HTERT RPE-1 (cell line): ENCODE results near the gene AKAP5.

Source experiments
- in situ Hi-C: fragments of 300-500 bp; cut with MboI; formaldehyde crosslinking; loops from 4 replicates; pipeline ENCODE4 v1.14.3; 2020; ENCODE audit warnings: low sequenced_read_pairs

The AKAP5 gene, protein sequence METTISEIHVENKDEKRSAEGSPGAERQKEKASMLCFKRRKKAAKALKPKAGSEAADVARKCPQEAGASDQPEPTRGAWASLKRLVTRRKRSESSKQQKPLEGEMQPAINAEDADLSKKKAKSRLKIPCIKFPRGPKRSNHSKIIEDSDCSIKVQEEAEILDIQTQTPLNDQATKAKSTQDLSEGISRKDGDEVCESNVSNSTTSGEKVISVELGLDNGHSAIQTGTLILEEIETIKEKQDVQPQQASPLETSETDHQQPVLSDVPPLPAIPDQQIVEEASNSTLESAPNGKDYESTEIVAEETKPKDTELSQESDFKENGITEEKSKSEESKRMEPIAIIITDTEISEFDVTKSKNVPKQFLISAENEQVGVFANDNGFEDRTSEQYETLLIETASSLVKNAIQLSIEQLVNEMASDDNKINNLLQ

DNA sequence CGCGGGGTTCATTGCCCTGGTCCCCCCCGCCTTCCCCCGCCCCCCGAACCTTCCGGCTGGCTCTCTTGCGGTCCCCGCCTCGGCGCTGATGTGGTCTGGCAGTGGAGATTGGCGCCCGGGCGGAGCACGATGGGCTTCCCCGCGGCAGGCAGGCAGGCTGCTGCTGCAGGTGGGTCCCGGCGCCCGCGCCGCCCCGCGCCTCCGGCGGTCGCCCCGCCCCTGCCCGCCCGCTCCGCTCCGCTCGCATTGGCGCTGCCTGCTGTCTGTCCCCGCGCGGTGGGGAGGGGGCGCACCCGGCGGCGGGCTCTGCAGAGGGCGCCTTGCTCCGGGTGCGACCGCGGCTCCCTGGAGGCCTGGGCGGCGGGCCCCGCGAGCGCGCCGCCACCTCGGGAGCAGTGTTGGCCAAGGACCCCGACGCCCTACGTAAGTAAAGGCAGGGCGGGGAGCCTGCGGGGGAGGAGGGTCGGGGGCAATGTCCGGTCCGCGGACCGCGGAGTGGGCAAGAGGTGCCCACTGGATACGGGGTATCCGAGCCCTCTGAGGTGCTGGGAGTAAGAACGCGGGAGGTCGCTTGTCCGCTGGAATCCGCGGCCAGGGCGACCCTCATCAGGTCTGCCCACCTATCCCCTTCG is at the start of gene AKAP5:
AKAP5 (plus strand) TSS at position 309 of the 632 bp plus-strand sequence. CDS start 2,896 bp downstream, outside the sequence.
- in situ Hi-C loops: no loop called here

DNA sequence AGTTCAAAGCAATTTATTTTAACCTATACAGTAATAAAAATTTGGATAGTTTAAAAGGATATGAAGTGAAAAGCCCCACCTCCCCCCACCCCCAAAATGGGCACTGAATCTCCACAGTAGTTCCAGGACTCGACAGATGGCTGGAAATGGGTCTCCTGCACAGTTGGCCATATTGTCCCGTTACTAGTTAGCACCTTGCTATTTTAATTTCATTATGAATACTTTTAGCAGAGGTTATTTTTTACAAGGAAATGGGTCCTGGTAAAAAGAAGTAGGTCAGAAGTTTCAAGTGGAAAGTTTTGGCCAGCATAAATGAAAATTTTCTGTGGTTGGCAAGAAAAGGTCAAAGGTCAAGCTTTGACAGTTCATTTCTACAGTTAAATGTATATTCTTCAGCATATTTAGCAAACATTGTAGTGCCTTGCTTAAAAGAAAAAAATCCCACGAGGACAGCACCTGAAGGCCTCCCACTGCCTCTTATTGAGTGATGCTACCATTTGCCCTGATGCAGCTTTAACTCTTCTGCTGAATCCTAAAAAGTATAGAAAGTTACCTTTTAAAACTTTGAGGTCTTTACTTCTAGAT is 48.9 kb upstream of the AKAP5 start:
- in situ Hi-C loops: no loop called here

DNA sequence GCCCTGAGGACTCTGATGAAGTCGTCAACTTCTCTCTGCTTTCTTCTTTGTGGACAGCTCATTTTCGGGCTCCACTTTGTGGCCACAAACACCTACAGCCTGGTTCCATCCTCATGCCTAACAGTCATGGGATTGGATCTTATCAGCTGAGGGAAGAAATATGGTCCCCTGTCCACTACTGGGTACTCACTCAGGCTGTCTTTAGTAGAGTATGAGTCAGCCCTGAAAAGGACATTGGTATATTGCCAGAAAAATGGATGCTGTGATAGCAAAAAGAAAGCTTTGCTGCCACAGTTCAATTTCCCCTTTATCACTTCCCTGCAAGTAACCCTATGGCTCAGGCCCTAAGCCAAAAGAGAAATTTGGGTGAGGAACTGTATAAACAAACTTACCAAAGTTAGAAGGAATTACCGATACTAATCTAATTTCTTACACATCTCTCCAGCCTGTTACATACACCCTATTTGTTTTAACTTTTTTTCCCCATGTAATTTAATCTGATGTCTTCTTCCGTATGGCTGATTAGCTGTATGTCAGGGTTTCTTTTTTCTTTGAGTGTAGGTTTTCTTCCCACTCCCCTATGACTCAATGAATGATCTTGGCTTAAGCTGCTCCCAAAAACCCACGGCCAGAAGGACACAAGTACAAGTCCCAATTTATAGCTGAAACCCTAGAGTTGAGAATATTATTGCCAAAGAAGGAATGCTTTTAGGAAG is 48.1 kb upstream of the AKAP5 start:
- in situ Hi-C loops: no loop called here

DNA sequence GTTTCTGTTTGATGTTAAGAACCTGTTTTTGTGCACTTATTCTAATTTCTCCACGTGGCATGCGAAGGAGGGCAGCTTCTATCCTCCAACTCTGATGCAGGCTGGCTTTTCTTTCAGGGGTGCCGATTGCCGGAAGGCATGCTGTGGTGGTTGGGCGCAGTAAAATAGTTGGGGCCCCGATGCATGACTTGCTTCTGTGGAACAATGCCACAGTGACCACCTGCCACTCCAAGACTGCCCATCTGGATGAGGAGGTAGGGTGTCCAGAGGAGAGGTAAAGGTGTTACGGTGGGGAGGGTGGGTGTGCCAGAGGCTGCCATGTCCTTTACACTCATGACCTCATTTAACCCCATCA is 47.6 kb upstream of the AKAP5 start:
- in situ Hi-C loops: no loop called here

DNA sequence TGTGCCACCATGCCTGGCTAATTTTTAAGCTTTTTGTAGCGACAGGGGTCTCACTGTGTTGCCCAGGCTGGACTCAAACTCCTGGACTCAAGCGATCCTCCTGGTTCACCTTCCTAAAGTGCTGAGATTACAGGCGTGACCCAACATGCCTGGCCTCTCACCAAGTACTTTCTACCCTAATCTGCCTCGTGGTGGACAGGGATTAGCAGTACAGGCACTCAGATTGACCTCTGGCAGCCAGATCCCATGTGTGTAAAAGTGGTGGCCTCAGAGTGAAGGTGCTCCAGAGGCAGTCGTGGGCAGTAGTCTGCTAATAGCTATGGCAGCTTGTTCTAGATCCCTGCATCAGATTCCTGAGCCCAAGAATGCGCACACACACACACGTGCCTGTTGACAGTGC is 46.3 kb upstream of the AKAP5 start:
- in situ Hi-C loops: no loop called here

DNA sequence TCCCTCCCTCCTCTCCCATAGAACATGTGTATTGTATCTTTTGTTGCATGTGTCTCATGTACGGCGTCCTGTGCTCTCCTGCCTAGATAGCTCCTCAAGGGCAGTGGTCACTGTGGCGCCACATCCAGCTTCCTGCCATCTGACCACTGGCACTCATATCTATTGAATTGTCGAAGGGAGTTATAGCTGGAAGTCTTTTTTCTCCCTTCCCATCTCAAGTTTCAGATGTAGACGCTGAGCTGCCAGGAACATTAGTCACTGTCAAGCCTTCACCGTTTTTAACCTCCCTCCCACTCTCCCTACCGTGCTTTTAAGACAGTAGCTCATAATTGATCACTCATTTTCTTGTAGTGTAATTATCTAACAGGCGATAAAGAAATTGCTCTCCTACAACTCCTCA is 44.1 kb upstream of the AKAP5 start:
- in situ Hi-C loops: no loop called here

DNA sequence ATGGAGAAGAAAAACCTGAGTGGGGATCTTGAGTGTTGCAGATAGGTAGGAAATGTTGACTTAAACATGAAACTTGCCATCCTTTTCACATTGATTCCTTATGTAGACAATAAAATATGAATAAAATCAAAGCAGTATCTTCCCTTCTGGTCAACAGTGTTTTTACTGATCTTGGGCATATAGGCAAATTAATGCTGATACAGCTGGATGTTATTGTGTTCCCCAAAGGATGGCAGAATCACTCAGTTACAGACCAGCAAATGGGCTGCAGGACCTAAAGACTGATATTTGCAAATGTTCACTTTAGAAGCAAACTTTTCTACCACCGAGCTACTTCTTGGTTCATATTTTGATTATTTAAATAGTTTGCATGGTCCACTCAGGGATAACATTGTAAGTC is 43.3 kb upstream of the AKAP5 start:
- in situ Hi-C loops: no loop called here

DNA sequence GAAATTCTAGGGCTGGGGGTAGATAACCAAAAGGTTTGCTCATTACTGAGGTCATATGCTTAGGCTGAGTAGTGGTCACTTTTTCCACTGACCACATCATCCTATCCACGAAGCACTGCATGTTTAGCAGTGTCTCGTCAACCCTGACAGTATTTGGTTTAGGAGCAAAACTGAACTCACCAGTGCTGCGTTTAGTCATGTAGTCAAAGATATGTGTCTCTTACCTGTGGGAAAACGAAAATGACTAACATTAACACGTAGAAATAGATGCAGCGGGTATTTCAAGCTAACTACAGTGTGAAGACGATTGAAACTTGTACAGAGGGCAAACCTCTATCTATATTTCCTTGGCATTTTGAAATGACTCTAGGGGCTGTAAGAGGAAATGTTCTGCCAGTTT is 42.5 kb upstream of the AKAP5 start:
- in situ Hi-C loops: no loop called here

DNA sequence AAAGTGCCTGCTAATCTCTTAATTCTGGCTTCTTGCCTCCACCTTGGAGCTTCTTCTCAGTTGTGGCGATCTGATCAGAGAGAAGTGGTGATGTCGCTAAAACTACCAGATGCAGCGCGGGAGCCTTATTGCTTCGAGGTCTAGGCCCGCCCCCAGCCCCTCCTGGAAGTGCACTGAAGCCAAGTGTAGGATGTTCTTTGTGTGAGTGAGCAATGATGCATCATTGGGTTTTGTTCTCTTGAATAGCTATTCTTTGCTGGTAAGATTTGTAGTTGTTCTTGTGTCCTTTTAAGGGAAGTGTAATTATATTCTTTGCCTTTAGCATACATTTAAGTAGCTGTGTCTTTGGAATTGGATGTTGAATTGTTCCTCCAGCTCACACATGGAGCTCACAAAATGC is 41.3 kb upstream of the AKAP5 start:
- in situ Hi-C loops: no loop called here

DNA sequence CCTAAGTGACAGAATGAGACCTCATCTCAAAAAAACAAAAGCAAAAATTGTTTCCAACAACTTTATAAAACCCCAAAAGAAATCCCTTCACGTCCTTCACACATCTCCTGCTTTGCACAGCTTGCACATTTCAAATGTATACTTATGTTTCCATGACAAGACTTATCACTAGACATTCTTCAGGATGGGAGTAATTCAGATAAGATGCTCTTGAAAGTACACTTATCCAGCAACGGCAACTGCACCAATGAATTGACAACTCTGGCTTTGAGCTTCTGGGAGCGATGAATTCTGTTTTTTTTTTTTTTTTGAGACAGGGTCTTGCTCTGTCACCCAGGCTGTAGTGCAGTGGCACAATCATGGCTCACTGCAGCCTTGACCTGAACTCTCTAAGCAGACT is 30.8 kb upstream of the AKAP5 start:
- in situ Hi-C loops: no loop called here

DNA sequence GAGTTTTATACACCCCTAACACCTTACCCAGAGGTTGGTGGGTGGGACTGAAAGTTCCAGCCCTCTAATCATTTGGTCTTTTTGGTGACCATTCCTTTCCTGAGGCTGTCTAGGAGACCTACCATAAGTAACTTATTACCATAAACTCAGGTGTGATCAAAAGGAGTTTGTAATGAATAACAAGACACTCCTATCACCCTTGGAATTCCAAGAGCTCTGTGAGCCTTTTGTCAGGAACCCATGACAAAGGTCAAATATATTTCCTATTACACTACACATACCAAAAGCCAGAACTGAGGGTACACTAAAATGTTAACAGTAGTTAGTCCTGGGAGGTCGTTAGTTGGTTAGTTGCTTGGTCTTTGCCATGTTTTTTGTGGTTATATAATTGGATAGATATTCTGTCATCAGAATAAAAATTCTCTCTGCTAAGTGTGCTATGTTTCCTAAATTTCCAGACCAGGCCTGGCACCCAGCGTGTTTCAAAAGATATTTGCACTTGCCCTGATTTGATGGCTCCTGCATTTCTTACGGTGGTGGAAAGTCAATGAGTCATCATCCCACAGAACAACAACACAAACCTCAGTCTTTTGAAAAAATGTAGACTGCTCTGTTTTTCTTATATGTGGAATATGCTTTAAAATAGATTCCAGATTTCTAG is 27.0 kb upstream of the AKAP5 start:
- in situ Hi-C loops: no loop called here

DNA sequence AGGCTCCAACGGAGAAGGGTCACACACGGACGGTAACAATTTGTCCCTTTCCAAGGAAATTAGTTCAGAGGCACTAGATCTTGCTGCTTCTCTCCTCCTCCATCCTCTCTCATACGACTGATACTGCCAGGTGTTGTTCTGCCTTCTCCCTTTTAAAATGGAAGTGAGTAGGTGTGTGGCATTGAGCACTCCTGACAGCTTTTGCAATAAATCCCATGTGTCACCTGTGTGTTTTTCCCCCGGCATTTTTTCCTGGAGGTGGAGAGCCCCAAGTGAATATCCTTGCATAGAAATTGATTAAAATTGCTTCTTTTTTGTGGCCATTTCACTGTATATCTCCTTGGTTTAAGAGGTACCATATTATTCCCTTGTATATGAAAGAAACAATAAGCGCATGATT is 26.2 kb upstream of the AKAP5 start:
- in situ Hi-C loops: no loop called here

DNA sequence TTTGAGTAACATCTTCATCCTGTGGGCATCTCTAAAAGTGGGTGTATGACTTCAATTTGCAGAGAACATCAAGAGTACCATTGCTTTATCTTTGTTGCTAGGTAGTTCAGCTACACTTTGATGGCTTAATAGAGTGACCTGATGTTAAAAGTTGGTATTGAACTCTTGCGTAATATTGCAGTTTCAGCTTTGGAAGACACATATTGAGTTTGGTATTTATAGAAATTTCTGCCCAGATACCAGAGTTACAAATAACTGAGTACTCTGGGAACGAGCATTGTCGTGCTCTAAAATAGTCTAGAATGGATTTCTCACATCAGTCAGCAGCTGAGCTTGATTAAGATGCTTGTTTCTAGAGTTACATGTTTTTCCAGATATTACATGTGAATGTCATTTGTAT is 24.8 kb upstream of the AKAP5 start:
- in situ Hi-C loops: no loop called here

DNA sequence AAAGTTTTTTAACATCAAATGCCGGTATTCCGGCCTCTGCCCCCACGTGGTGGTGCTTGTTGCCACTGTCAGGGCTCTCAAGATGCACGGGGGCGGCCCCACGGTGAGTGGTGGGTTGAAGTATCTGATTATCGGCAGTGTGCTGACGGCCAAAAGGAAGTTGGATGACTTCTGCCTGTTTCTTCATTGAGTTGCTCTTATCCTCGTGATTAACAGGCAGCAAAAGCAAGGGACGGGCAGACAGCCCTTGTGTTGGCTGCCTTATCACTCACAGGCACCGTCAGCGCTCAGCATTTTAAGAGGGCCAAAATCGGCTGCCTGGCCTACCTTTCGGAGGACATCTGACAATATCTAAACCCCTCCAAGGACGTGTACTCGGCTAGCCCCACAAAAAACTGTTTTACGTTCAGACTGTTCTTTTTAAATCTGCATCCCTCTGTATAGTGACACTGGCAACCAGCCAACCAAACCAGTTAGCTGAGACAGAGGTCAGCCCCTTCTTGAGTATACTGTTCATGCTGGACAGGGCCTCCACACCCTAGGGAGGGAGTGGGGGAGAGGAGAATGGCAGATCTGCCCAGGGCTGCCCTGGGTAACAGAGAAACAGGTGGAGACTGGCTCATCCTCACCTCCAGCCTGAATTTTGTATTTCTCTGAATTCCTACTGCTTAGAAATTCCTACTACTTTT is 22.9 kb upstream of the AKAP5 start:
- in situ Hi-C loops: no loop called here

DNA sequence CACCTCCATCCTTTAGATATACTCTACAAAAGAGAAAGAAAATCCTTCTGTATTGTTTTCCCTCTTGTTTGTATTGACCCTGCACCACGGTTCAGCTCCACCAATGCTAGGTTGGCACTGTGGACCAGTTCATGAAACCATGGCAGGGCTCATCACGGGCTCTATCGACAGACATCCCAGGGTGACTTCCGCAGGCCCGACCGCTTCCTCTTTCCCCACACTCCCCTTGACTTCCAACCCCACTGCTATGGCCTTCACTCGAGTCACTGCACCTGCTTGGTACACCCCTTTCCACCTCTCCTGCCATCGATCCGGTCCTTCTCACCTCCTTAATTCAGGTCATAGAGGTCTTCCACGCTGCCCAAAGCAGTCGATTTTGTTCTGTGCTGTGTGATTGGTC is 21.2 kb upstream of the AKAP5 start:
- in situ Hi-C loops: no loop called here

DNA sequence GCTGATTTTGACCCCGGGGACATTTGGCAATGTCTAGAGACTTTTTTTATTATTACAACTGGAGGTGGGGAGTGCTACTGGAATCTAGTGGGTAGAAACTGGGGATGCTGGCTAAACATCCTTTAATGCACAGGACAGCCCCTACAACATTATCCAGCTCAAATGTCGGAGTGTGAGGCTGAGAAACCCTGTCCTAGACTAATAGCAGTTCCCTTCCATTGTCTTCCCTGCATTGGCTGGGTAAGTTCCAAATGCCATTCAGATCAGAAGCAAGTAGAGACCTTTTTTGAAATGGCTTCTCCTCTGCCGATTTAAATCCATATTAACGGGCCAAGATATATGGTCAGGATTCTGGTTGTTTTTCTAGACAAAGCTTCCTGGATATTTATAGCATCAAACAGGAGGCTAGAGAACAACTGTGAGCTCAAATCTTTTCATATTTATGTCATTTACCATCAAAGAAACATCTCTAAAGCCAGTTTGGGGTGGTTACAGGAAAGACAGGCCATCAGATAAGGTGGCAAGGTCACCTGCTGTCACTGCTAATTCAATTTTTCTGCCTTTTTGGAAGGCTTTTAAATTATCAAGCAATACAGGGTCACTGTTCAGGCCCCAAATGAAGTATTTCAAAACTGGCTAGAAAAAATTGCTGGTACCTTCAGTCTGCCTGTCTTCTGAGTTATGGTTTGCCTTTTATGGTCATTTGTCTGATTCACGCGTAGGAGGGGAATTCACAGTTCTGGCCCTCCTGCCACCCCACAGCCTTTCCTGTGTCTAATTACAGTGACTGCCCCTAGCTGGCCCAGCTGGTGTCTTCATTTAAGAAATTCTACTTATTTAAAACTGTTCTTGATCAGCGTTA is 20.1 kb upstream of the AKAP5 start:
- in situ Hi-C loops: no loop called here

DNA sequence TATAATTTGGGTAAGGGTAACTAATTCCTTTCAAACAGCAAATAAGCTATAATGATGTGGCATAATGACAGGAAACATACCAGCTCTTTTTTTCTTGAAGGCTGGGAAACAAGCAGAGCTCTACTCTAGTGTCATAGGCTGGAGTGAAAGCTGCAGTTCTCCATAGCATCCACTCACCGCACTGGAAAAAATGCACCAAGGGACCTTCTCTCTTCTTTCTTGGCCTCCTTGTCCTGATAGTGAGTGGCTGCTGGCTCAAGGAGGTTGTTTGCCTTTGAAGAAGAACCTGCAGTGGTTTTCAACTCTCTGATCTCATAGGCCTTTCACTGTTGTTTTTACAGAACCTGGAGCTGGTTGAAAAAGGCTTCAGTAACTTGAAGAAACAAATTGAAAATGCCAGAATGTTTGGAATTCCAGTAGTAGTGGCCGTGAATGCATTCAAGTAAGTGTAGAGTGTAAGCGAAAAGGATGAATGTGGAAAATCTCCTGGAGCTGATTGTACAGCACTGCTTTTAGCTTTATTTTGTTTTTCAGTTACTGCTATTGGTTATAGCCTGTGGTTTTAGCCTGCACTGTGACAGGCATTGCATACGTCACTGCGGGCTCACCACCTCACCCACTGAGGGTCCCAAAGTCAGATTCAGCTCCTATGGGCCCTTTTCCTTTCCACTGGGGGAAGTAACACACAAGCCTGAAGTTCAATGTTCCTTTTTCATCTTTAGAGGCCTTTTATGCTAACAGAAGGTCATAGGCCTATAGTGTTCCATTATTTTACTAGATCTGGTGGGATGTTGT is 17.2 kb upstream of the AKAP5 start:
- in situ Hi-C loops: no loop called here

DNA sequence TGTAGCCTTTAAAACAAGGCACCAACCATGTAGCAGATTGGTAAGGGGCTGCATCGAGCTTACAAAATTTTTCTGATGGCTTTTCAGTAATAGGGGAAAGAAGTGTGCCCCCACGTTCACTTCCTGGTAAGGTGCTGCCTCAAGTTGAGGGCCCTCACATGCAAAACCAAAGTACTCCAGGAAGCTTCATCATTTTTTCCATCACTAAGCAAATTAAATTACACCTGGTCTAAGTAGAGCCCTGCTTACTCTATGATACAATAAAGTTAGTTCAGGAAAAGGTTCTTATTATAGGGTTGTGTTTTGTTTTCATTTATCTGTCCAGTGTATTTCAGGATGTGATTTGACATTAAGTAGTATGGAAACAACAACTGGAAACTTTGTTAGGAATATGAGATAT is 15.0 kb upstream of the AKAP5 start:
- in situ Hi-C loops: no loop called here

DNA sequence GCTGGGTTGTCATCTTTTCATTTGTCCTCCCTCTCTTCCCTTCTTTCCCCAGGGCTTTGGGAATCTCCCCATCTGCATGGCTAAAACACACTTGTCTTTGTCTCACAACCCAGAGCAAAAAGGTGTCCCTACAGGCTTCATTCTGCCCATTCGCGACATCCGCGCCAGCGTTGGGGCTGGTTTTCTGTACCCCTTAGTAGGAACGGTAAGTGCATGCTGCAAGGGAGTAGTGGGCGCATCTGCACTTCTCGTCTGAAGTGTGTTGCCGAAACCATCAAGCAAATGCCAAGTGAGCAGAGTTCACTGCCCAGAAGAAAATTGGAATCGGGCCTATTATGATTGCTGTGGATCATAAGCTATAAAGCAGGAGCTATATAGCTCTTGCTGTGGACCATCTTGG is 10.6 kb upstream of the AKAP5 start:
- in situ Hi-C loops: no loop called here
